IMR-90 (cell line): Measurements from ENCODE around the gene GNL3.

Experiments used
- CEBPB ChIP-seq: IDR thresholded peaks from 2 replicates; pipeline ENCODE4 v1.6.1; 2012; ENCODE audit warnings: low read depth, low read length, improper control_type of control experiment
- ELK1 ChIP-seq: fragments of 150-350 bp; IDR thresholded peaks from 2 replicates; pipeline ENCODE4 v1.6.1; 2016; ENCODE audit warnings: low read depth, mild to moderate bottlenecking, low read length, moderate library complexity, borderline replicate concordance
- FOS ChIP-seq: fragments of 150-350 bp; IDR thresholded peaks from 2 replicates; pipeline ENCODE4 v1.6.1; 2016; ENCODE audit warnings: low read depth, low read length
- MAFK ChIP-seq: IDR thresholded peaks from 2 replicates; pipeline ENCODE4 v1.6.1; 2012; ENCODE audit warnings: low read depth, low read length, improper control_type of control experiment
- MAZ ChIP-seq: IDR thresholded peaks from 2 replicates; pipeline ENCODE4 v1.6.1; 2012; ENCODE audit warnings: low read depth, mild to moderate bottlenecking, low read length, improper control_type of control experiment, moderate library complexity, borderline replicate concordance
- MXI1 ChIP-seq: IDR thresholded peaks from 2 replicates; pipeline ENCODE4 v1.6.1; 2012; ENCODE audit warnings: low read depth, mild to moderate bottlenecking, low read length, moderate library complexity, borderline replicate concordance
- NFE2L2 ChIP-seq: fragments of 150-350 bp; IDR thresholded peaks from 2 replicates; pipeline ENCODE4 v1.6.1; 2016; ENCODE audit warnings: low read depth, mild to moderate bottlenecking, low read length
- POLR2A ChIP-seq: IDR thresholded peaks from 2 replicates; pipeline ENCODE4 v1.6.1; 2012; ENCODE audit warnings: mild to moderate bottlenecking, low read depth, low read length
- RAD21 ChIP-seq: IDR thresholded peaks from 2 replicates; pipeline ENCODE4 v1.6.1; 2012; ENCODE audit warnings: low read length, improper control_type of control experiment
- RCOR1 ChIP-seq: IDR thresholded peaks from 2 replicates; pipeline ENCODE4 v1.6.1; 2012; ENCODE audit warnings: mild to moderate bottlenecking, low read length, improper control_type of control experiment; ENCODE audit not compliant: insufficient replicate concordance
- RFX5 ChIP-seq: IDR thresholded peaks from 2 replicates; pipeline ENCODE4 v1.8.0; 2012; ENCODE audit warnings: low read depth, mild to moderate bottlenecking, low read length, moderate library complexity
- SMC3 ChIP-seq: fragments of 150-350 bp; IDR thresholded peaks from 2 replicates; pipeline ENCODE4 v1.6.1; 2016; ENCODE audit warnings: low read depth, mild to moderate bottlenecking, antibody characterized with exemption, low read length, moderate library complexity
- TF ChIP-seq, protein P1 (sequence below): conservative IDR thresholded peaks from 2 replicates; pipeline ENCODE4 v1.5.1; 2012; ENCODE audit warnings: mild to moderate bottlenecking, low read depth, low read length, improper control_type of control experiment
- TF ChIP-seq, protein P2 (sequence below): fragments of 150-350 bp; IDR thresholded peaks from 2 replicates; pipeline ENCODE4 v1.6.1; 2017; ENCODE audit warnings: mild to moderate bottlenecking, antibody characterized with exemption, low read length, low read depth

DNA sequence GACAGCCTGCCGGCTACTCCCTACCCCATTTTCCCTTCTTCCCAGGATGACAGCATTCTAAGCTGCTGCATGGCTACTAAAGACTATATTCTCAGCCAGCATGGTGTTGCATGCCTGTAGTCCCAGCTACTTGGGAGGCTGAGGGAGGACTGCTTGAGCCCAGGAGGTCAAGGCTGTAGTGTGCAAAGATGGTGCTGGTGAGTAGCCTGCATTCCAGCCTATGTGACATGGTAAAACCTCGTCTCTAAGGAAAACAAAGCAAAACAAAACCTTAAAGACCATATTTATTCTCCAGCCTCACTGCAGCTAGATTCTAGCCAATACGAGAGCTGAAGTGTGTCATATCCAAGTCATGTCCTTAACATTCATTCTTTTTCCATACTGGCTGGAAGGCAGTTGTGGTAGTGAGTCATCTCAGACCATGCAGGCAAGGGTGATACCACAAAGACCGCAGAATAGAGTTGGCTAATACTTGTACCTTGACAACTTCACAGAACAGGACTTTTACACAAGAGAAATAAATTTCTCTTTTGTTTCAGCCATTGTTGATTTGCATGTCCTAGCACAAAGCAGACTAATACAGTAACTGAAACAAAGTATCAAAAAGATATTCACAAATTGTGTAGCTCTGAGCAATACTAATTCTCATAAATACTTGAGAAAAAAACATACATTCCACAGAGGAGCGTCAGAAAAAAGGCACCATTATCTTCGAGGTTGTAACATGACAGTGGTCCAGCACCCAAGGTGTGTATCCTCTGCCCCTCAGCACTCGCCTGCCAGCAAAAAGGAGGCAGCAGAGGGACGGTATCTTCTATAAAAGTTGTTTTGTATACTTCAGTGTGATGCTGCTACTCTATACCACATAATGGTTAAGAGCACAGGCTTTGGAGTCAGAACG lies 15.0 kb upstream of the GNL3 start:
- TF ChIP-seq, protein P1, sequence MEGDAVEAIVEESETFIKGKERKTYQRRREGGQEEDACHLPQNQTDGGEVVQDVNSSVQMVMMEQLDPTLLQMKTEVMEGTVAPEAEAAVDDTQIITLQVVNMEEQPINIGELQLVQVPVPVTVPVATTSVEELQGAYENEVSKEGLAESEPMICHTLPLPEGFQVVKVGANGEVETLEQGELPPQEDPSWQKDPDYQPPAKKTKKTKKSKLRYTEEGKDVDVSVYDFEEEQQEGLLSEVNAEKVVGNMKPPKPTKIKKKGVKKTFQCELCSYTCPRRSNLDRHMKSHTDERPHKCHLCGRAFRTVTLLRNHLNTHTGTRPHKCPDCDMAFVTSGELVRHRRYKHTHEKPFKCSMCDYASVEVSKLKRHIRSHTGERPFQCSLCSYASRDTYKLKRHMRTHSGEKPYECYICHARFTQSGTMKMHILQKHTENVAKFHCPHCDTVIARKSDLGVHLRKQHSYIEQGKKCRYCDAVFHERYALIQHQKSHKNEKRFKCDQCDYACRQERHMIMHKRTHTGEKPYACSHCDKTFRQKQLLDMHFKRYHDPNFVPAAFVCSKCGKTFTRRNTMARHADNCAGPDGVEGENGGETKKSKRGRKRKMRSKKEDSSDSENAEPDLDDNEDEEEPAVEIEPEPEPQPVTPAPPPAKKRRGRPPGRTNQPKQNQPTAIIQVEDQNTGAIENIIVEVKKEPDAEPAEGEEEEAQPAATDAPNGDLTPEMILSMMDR: peak; percentile 8; the same call in 1 of the 2 replicates
- TF ChIP-seq SMC3 (no peak), CEBPB (peak; percentile 93), POLR2A (peak; percentile 90), RAD21 (peak; percentile 13; the same call in 1 of the 2 replicates), ELK1 (no peak), MXI1 (peak; percentile 98), MAFK (no peak), RCOR1 (peak; percentile 83), RFX5 (no peak), NFE2L2 (no peak), MAZ (peak; percentile 52; the same call in 1 of the 2 replicates), FOS (peak; percentile 97)
- TF ChIP-seq, protein P2, sequence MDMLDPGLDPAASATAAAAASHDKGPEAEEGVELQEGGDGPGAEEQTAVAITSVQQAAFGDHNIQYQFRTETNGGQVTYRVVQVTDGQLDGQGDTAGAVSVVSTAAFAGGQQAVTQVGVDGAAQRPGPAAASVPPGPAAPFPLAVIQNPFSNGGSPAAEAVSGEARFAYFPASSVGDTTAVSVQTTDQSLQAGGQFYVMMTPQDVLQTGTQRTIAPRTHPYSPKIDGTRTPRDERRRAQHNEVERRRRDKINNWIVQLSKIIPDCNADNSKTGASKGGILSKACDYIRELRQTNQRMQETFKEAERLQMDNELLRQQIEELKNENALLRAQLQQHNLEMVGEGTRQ: no peak
